Right atrium auricular region (tissue), 2 donors: ENCODE measurements around the gene KIFC1. TPM values are rescaled to one million over a fixed set of nuclear protein-coding genes. Genes with fewer than 3 reads are reported as not detected.
A peak's percentile ranks its signal among the peaks of the same experiment; 100 is the strongest.

Source experiments
- DNase-seq: peaks from one replicate; pipeline ENCODE4 v3.0.0-alpha.2; 2019; ENCODE audit warnings: low spot score
- H3K27ac ChIP-seq, 2 donors: fragments of 200-600 bp; sonication (generic); 1 replicate in 1 of 2; 2 replicates in 1 of 2; pipeline ENCODE4 v1.5.1; 2016 to 2019
- H3K27me3 ChIP-seq, 2 donors: fragments of 200-600 bp; sonication (generic); one replicate each; pipeline versions ENCODE4 v1.5.1 to v1.6.0; 2017 to 2019
- H3K36me3 ChIP-seq: fragments of 200-600 bp; sonication (generic); one replicate; pipeline ENCODE4 v1.5.1; 2016
- H3K4me1 ChIP-seq, 2 donors: fragments of 200-600 bp; sonication (generic); one replicate each; pipeline versions ENCODE4 v1.5.1 to v1.6.0; 2017 to 2019
- H3K4me3 ChIP-seq, 2 donors: fragments of 200-600 bp; sonication (generic); 1 replicate in 1 of 2; 2 replicates in 1 of 2; pipeline ENCODE4 v1.5.1; 2017 to 2019; ENCODE audit warnings: mild to moderate bottlenecking in 1 of 2, moderate library complexity in 1 of 2
- H3K9me3 ChIP-seq, 2 donors: fragments of 200-600 bp; sonication (generic); one replicate each; pipeline ENCODE4 v1.5.1; 2019
- total RNA-seq, 2 donors: library from RNA; depleted of rRNA; stranded (reverse); fragments of >200 nt; gene quantifications; one replicate each; pipeline ENCODE4 v1.1.0, GENCODE V29; 2016
- TF ChIP-seq, protein P1 (sequence below), 2 donors: fragments of 200-600 bp; sonication (generic); IDR thresholded peaks; one replicate each; pipeline ENCODE4 v1.5.1; 2019; ENCODE audit warnings: antibody characterized with exemption in 2 of 2

The KIFC1 gene
- total RNA-seq, 2 donors from 2014 or later, result 0.59 to 1.6 TPM

DNA sequence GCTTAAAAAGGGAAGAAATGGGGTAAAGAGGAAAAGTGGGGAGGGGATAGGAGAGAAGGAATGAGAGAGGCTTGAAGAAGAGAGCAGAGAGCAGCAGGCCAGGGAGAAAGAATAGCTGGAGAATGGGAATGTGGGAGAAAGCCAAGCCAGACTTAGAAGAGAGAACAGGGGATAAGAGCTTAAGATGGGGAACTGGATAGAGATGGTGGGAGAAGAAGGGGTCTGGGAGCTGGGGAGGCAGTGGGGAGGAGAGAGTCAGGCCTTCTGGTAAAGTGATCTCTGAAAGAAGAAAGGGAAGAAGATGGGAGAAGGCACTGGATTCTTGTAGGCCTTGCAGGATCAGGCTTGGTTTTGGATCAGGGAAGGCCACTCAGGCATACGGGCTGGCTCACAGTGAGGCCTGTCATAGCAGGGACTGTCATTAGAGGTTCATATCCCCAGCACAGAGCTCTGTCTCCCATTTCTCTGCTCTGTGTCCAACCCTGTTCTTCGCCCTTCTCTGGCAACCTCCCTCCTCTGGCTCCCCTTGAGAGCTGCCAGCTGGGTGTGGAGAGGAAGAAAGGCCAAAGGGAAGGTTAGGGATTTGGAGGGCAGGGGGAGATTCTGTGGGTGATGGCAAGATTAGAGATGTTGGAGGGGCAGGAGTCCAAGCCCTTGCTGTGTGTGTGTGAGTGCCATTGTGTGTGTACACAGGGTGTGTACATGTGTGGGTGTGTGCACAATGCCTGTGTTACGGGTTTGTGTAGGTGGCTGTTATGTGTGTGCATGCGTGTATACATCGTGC lies 37.5 kb downstream of the KIFC1 start:
- H3K4me1 ChIP-seq, result peaks cover 0 to 82% of the 10 kb centered on the region in 2 donors
- TF ChIP-seq, protein P1, sequence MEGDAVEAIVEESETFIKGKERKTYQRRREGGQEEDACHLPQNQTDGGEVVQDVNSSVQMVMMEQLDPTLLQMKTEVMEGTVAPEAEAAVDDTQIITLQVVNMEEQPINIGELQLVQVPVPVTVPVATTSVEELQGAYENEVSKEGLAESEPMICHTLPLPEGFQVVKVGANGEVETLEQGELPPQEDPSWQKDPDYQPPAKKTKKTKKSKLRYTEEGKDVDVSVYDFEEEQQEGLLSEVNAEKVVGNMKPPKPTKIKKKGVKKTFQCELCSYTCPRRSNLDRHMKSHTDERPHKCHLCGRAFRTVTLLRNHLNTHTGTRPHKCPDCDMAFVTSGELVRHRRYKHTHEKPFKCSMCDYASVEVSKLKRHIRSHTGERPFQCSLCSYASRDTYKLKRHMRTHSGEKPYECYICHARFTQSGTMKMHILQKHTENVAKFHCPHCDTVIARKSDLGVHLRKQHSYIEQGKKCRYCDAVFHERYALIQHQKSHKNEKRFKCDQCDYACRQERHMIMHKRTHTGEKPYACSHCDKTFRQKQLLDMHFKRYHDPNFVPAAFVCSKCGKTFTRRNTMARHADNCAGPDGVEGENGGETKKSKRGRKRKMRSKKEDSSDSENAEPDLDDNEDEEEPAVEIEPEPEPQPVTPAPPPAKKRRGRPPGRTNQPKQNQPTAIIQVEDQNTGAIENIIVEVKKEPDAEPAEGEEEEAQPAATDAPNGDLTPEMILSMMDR (IDR thresholded peaks at IDR 0.05), result no peak

GRCh38 chr6:33429750-33430052 lies 38.1 kb downstream of the KIFC1 start:
- H3K27me3 ChIP-seq, result no peaks in the 10 kb centered on the region
- H3K36me3 ChIP-seq, result no peaks in the 10 kb centered on the region
- no peak overlapping the region for H3K4me3 ChIP-seq
- DNase-seq, result no peak
- no peaks in the 10 kb centered on the region for H3K9me3 ChIP-seq
- peaks cover 0 to 76% of the 10 kb centered on the region in 2 donors for H3K4me1 ChIP-seq
- H3K27ac ChIP-seq, result no peak overlapping the region
- TF ChIP-seq, protein P1 (IDR thresholded peaks at IDR 0.05), result no peak

More for the DNA sequence above, 37.5 kb downstream of the KIFC1 start:
- H3K27me3 ChIP-seq, result no peaks in the 10 kb centered on the region
- H3K4me3 ChIP-seq, result no peak overlapping the region
- H3K9me3 ChIP-seq, result no peaks in the 10 kb centered on the region
- peak overlapping the region; percentile 62 to 67 for H3K27ac ChIP-seq
- no peak for DNase-seq
- no peaks in the 10 kb centered on the region for H3K36me3 ChIP-seq

DNA sequence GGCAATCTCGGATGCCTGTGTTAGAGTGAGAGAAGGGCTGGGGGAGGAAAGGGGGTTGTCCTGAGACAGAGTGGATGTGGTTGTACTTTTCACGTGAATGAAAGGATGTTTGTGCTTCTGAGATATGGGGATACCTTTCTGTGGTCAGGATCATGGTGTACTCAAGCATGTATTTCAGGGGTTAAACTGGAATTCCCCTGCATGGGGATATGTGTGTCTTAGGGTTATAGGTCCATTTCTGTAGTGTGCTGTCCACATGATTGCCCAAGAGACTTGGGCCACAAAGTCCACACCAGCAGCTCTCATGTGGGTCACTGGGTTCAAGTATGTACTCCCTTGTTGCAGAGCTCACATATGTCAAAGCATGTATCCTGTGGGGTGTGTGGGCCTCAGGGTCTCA lies 38.7 kb downstream of the KIFC1 start:
- DNase-seq, result no peak
- no peaks in the 10 kb centered on the region for H3K27me3 ChIP-seq
- no peak overlapping the region for H3K4me3 ChIP-seq
- H3K9me3 ChIP-seq, result no peaks in the 10 kb centered on the region
- H3K4me1 ChIP-seq, result peaks cover 0 to 70% of the 10 kb centered on the region in 2 donors
- TF ChIP-seq, protein P1 (IDR thresholded peaks at IDR 0.05), result no peak
- no peak overlapping the region for H3K27ac ChIP-seq
- peaks cover 4% of the 10 kb centered on the region for H3K36me3 ChIP-seq

DNA sequence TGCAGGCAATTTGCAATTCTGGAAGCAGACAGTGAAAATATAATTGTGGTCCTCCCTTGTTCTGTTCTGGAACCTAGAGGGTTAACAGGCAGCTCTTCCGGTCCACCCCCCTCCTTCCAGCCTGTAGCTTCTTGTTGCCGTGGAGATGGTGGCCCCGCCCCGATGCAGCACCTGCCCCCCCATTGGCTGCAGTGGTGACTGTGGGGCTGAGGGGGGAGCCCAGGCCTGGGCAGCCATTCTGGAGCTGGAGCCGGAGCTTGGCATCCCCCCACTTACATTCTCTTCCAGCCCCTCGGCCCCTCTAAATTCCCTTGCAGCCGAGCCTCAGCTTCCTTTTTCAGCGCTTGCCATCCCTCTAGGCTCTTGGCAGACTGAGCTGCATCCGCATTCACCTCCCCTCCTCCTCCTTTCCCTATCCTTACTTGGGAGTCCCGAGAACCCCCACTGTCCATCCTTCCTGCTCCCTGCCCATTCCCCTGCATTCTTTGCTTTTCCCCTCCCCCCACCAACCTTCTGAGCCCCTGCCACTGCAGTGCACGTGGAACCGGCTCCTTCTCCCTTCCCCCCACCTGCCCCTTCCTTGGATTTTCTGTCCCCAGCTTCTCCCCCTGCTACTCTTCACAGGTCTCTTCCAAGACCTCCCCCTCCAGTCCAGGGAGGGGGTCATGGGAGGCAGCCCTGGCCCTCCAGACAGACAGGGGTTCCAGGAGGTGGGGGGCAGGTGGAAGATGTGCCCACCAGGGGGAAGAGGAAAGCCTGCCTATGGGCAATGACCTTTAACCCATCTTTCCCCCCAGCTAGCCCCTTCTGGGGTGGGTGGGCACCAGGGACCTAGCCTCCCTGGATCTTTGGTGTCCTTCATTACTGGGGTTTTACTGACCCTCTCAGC lies 39.6 kb downstream of the KIFC1 start:
- no peaks in the 10 kb centered on the region for H3K27me3 ChIP-seq
- H3K27ac ChIP-seq, result no peak overlapping the region
- peaks cover 13% of the 10 kb centered on the region for H3K36me3 ChIP-seq
- no peak for DNase-seq
- TF ChIP-seq, protein P1 (IDR thresholded peaks at IDR 0.05), result no peak
- H3K4me3 ChIP-seq, result no peak overlapping the region
- H3K4me1 ChIP-seq, result peaks cover 0 to 67% of the 10 kb centered on the region in 2 donors
- H3K9me3 ChIP-seq, result no peaks in the 10 kb centered on the region

- Histone ChIP-seq H3K27ac (no peak overlapping the region), H3K4me1 (peaks cover 0 to 59% of the 10 kb centered on the region in 2 donors), H3K4me3 (no peak overlapping the region), H3K9me3 (no peaks in the 10 kb centered on the region), H3K36me3 (peaks cover 16% of the 10 kb centered on the region), H3K27me3 (no peaks in the 10 kb centered on the region)
- TF ChIP-seq, protein P1 (IDR thresholded peaks at IDR 0.05), result no peak
- DNase-seq, result no peak
Measured at GRCh38 chr6:33431880-33432541, 40.4 kb downstream of the KIFC1 start.
